Stimulated activated CD8-positive, alpha-beta memory T cell treated with anti-CD3 and anti-CD28 coated beads, Interleukin-7, amount 100 ng/mL, for 1 hour (primary cell): ENCODE measurements around the gene MCF2L2.
"Not testable (repeated sequence)": the region's sequence is repeated elsewhere in the genome, so short reads cannot be mapped to it uniquely, and the experiment has no call there.

Source experiments
- DNase-seq, 2 donors: peaks; one replicate each; pipeline ENCODE4 v3.0.0-alpha.2; 2020; ENCODE audit warnings: low read depth in 2 of 2

The MCF2L2 gene

GRCh38 chr3:183443395-183444385 is 15.3 kb upstream of the MCF2L2 start:
- DNase-seq = no peak

- DNase-seq = no peak
Observed at GRCh38 chr3:183442994-183443393, 14.6 kb upstream of the MCF2L2 start.

GRCh38 chr3:183440521-183440920 is 12.1 kb upstream of the MCF2L2 start:
- DNase-seq = not testable (repeated sequence)

- no peak for DNase-seq
Observed at GRCh38 chr3:183439515-183439914, 11.1 kb upstream of the MCF2L2 start.

GRCh38 chr3:183438735-183439134 is 10.3 kb upstream of the MCF2L2 start:
- DNase-seq = no peak

GRCh38 chr3:183437666-183438564 is 9.5 kb upstream of the MCF2L2 start:
- DNase-seq = no peak

- DNase-seq = no peak
Observed at GRCh38 chr3:183437061-183437460, 8.6 kb upstream of the MCF2L2 start.

- no peak for DNase-seq
Observed at GRCh38 chr3:183435661-183436060, 7.2 kb upstream of the MCF2L2 start.

- no peak for DNase-seq
Observed at GRCh38 chr3:183434992-183435391, 6.6 kb upstream of the MCF2L2 start.

GRCh38 chr3:183434503-183434902 is 6.1 kb upstream of the MCF2L2 start:
- DNase-seq = no peak

- no peak for DNase-seq
Observed at GRCh38 chr3:183430325-183430957, 2.0 kb upstream of the MCF2L2 start.

GRCh38 chr3:183427876-183428446 is 458 bp downstream of the MCF2L2 start:
- DNase-seq = no peak

- DNase-seq = no peak
Observed at GRCh38 chr3:183427196-183427875, 1.1 kb downstream of the MCF2L2 start.

- not testable (repeated sequence) for DNase-seq
Observed at GRCh38 chr3:183418807-183419206, 9.6 kb downstream of the MCF2L2 start.

GRCh38 chr3:183411216-183411922 is 17.1 kb downstream of the MCF2L2 start:
- DNase-seq = no peak

- DNase-seq = no peak
Observed at GRCh38 chr3:183410759-183411158, 17.7 kb downstream of the MCF2L2 start.

GRCh38 chr3:183410280-183410679 is 18.1 kb downstream of the MCF2L2 start:
- no peak for DNase-seq

- no peak for DNase-seq
Observed at GRCh38 chr3:183409219-183409618, 19.2 kb downstream of the MCF2L2 start.

- no peak for DNase-seq
Observed at GRCh38 chr3:183401678-183402077, 26.7 kb downstream of the MCF2L2 start.

- DNase-seq = no peak
Observed at GRCh38 chr3:183400352-183400751, 28.1 kb downstream of the MCF2L2 start.
